GM10266 (cell line): ENCODE measurements around the gene MAST2.

Source experiments
- DNase-seq: peaks from one replicate; pipeline ENCODE4 v3.0.0; 2012; ENCODE audit errors: extremely low spot score
- TF ChIP-seq, protein P1 (sequence below): IDR thresholded peaks from 2 replicates; pipeline ENCODE4 v1.5.1; 2012; ENCODE audit warnings: mild to moderate bottlenecking, low read depth; ENCODE audit not compliant: control insufficient read depth, insufficient read depth; ENCODE audit errors: missing control alignments

Gene MAST2

DNA sequence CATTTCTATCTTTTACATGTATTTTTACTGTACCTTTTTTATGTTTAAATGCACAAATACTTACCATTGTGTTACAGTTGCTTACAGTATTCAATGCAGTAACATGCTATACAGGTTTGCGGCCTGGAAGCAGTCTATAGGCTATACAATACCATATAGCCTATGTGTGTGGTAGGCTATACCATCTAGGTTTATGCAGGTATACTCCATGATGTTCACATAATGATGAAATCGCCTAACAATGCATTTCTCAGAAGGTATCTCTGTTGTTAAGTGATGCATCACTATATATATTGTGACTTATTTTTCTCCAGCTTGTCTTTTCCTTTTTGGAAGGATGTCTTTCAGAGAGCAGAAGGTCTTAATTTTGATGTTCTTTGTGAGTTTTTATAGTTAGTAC is 103.5 kb downstream of the MAST2 start:
- TF ChIP-seq, protein P1, sequence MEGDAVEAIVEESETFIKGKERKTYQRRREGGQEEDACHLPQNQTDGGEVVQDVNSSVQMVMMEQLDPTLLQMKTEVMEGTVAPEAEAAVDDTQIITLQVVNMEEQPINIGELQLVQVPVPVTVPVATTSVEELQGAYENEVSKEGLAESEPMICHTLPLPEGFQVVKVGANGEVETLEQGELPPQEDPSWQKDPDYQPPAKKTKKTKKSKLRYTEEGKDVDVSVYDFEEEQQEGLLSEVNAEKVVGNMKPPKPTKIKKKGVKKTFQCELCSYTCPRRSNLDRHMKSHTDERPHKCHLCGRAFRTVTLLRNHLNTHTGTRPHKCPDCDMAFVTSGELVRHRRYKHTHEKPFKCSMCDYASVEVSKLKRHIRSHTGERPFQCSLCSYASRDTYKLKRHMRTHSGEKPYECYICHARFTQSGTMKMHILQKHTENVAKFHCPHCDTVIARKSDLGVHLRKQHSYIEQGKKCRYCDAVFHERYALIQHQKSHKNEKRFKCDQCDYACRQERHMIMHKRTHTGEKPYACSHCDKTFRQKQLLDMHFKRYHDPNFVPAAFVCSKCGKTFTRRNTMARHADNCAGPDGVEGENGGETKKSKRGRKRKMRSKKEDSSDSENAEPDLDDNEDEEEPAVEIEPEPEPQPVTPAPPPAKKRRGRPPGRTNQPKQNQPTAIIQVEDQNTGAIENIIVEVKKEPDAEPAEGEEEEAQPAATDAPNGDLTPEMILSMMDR: no peak
- no peak for DNase-seq

DNA sequence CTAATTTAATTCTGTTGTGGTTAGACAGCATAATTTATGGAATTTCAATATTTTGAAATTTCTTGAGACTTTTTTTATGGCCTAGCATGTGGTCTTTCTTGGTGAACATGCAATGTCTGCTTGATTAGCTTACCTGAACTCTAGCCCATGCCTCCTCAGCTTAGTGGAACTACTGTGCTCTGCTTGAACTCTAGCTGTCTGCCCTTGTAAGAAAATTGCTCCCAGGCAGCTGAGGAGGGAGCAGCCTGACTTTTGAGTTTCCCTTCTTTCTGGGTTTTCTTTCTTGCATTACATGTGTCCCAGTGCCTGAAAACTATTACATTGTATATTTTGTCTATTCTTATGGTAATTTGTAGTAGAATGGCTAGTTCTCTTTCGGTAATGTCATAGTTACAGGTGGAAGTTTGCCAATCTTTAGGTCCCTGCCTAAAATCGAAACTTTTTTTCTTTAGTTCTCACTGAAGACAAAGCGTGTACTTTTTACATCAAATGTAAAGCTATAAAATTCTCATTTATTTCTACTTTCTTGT is 105.3 kb downstream of the MAST2 start:
- no peak for DNase-seq
- TF ChIP-seq, protein P1: no peak

DNA sequence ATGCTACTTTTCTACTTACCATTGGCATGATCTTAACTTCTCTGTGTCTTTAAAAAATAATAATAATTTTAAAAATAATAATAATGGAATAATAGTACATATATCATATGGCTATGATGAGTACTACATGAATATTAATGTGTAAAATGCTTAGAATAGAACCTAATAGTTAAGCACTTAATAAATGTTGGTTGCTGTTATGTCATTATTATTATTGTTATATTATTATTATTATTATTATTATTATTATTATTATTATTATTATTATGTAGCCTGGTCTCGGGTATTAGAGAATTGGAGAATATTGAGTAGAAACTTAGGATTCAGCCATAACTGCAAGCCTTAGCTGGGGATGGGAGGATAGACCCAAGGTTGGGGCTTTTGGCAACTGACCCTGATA is 108.2 kb downstream of the MAST2 start:
- DNase-seq: no peak
- TF ChIP-seq, protein P1: no peak

DNA sequence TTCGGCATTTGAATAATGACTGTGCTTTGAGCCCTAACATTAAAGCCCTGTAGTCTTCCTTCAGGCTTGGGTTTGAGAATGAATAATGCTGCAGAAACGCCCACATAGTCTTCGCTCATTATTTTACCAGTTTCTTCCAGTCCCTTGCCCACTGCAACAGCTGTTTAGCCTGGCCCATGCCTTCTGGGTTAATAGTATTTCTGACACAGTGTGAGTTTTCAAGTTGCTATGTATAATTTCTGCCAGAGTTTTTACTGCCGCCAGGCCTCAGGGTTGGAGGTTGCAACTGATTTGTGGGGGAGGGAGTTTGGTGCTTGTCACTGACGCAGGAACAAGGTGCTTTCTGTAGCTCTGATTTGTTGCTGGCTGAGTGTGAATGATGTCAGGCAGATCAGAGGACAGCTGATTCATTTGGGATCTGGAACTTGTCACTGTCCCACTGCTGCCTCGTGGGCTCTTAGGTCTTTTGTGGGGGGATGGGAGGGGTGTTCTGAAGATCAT is 109.8 kb downstream of the MAST2 start:
- TF ChIP-seq, protein P1: no peak
- DNase-seq: peak; percentile 19

DNA sequence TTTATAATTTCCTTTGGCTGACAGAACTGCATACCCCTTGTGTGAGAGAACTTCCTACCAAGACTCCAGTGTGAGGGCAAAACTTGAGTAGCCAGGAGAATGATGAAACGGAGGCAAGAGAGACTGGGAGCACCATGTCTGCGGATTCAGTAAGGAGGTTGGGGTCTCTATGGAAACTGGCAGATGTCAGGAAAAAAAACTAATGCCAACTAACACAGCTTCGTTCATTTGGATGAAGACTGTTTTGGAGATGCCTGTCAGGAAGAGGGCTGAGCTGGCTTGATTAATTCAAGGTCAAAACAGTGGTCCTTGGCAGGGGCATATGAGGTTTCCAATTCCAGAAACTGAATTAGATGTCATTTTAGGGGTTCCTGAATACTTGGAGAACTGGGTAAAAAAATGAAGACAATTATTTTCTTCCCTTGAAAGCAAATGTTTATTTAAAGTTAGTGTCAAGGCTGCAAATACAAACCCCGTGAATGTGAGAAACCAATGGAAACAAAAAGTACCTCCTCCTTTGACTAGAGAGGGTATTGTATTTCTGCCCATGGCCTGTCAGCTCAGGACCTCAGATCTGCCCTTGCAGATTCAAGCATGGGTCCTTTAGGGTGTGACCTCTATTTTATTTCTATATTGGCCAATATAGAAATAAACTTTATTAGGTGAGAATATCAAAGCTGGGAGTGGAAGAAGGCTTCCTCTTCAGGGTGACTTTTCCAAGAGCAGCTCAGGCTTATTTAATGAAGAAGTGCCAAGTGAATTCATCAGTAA is 110.5 kb downstream of the MAST2 start:
- TF ChIP-seq, protein P1: no peak
- DNase-seq: no peak

DNA sequence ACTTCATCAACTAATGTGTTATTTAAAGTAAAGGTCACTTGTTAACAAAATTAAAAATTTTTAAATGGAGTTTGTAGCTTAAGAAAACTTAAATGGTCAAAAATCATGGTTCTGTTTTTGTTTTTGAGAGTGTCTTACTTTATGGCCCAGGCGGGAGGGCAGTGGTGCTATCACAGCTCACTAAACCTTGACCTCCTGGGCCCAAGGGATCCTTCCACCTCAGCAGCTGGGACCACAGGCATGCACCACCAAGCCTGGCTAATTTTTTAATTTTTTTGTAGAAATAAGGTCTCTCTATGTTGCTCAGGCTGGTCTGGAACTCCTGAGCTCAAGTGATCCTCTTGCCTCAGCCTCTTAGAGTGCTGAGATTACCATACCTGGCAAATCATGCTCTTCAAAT is 111.4 kb downstream of the MAST2 start:
- TF ChIP-seq, protein P1: no peak
- DNase-seq: no peak

DNA sequence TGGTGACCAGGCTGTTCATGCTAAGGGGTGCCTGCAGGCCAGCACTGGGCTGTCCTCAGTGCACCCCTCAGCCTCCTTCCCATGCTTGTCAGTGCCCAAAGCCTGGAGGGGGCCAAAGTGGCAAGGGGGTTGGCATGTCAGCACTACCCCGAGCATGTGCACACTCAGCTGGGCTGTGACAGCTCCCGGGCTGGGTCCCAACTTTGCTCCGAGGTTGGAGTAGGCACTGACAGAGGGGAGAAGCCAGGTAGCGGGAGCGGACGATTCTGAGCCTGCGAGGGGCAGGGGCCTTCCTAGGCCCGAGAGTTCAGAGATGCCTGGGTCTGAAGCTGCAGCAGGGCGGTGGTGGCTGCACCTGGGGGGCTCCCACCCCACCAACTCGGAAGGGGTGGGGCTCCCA is 119.0 kb downstream of the MAST2 start:
- DNase-seq: no peak
- TF ChIP-seq, protein P1: no peak
